Umbilical cord (tissue), 2 donors: ENCODE results near the gene PKP2. TPM values are rescaled to one million over a fixed set of nuclear protein-coding genes. Genes with fewer than 3 reads are reported as not detected.
A peak's percentile ranks its signal among the peaks of the same experiment; 100 is the strongest.

Source experiments
- DNase-seq: peaks from one replicate; pipeline ENCODE4 v3.0.0-alpha.2; 2015; ENCODE audit warnings: low spot score
- total RNA-seq: library from RNA; depleted of rRNA; stranded (reverse); fragments of >200 nt; gene quantifications from one replicate; pipeline ENCODE4 v1.2.3, GENCODE V29; 2014; ENCODE audit warnings: low replicate concordance; ENCODE audit not compliant: insufficient read depth

PKP2 gene
- total RNA-seq, 1 donor from 2014 or later: 45.7 TPM

DNA sequence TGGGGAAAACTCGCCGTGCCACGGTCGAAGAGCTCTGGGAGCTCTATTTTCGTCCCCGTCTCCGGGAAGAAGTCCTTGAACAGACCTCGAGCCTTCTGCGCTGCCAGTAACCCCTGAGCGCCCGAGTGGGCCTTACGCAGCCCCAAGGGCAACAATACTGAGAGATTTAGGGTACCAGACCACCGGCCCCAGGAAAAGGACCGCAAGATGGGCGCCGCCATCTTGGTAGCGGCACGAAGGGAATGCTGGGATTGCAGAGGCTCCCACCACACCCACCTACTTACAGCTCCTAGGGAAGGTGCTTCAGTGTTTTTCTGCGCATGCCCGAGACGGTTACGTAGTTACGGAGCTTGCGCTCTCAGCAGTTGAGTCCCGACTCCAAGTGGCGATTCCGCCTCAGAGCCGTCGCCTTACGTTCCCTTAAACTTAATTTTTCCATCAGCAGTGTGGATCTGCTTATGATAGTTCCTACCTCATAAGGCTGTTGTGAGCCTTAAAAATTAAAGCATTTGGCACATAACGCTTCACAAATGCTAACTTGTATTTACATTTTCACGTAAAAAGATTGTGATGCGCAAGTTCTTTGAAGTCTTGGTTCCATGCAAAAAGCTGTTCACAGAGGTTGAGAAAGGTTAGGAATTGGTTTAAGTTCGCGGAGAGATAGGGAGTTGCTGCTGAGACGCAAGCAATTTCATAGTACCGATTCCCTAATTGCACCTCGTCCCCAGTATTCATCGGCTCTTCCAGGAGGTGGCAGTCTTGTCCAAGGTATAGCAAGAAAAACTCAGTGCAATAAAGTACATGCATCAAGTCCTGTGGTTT, 140.7 kb downstream of the PKP2 start, which contains the start of gene YARS2:
Gene YARS2 (minus strand): TSS at position 244 of the 822 bp plus-strand sequence. CDS start 23 bp downstream, at position 221.
- DNase-seq: peak; percentile 99

DNA sequence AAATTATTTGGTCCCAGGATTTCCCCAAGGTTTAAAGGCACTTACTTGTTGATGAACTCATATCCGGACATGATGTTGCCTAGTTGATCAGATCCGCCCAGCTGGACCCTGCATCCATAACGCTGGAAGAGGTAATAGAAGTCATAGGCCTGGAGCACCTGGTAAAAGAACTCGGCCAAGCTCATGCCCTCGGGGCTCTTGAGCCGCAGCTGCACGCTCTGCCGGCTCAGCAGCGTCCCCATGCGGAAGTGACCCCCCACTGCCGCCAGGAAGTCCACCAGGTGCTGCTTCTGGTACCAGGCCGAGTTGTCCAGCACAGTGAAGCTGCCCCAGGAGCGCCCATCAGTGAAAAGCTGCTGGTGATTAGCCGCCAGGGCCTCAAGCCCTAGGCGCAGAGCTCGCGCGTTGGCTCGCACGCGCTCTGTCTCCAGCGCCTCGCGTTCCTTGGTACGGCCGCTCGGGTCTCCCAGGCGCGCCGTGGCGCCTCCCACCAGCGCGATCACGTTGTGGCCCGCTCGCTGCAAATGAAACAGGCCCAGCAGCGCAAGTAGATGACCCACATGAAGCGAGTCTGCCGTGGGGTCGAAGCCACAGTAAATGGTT, 141.4 kb downstream of the PKP2 start:
- peak; percentile 45 for DNase-seq

DNA sequence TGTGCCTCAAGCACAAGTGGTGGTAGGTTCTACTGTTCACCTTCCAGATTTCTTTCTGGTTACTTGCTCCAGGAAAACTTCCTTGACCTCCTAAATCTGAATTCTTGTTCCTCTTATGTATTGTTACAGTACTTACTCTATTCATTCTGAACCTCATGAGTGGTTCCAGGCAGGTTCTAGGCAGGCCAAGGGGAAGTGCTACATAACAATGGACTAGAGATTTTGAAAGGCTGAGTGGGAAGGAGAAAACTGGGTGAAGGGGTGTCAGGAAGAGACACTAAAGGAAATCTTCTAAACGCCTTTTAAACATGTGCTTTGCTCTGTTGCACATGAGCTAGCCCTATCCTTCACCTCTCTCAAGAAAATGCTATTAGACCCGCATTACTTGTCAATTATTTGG, 142.5 kb downstream of the PKP2 start:
- DNase-seq: no peak

DNA sequence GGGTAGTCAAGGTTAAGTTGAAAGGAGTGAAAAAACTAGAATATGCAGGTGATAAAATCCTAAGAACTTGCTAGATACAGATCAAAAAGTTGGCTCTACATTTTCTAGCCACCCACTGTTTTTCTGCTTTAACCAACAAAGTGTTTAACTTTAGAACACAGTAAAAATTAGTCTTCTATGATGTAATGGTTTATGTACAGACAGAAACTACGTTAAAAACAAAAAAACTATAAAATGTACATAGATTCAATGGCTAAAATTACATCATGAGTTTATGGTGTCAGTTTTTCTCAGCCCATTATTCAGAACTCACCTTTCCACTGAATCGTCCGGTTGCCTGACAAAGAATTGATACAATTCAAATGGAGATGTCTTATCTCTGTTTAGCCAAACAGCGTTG, 143.0 kb downstream of the PKP2 start:
- DNase-seq: no peak

DNA sequence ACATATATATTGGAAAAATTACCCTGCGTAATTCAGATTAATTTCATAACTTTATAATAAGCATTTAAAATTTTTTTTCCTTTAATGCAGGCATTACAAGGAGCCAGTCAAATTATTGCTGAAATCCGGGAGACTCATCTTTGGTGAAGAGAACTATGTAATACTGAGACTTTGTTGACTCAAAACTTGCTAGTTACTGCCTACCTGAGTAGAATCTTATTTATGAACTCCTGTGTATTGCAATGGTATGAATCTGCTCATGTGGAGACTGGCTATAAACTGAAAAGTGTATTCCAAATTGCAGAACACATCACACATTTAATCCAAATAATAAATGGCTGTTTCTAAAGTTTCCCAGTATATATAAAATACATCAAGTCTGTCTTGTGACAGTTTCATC, 153.3 kb downstream of the PKP2 start:
- no peak for DNase-seq

DNA sequence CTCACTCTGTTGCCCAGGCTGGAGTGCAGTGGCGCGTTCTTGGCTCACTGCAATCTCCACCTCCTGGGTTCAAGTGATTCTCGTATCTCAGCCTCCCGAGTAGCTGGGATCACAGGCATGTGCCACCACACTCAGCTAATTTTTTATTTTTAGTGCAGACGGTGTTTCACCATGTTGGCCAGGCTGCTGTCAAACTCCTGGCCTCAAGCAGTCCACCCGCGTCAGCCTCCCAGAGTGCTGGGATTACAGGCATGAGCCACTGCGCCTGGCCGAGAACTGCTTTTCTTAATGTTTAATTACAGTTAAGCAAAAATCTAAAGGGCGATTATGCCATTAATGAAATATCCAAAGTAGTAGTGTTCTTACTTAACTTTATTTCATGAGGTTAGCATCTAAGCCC, 154.4 kb downstream of the PKP2 start:
- no peak for DNase-seq

Other genes with a start within 250 kb of the PKP2 start
- 68.9 TPM for gene DNM1L, start 217.5 kb downstream of the PKP2 start, total RNA-seq
- 14.9 TPM for gene YARS2, start 140.9 kb downstream of the PKP2 start, total RNA-seq